Smooth muscle cell (in vitro differentiated cells): ENCODE measurements around the gene CD40. TPM values are rescaled to one million over a fixed set of nuclear protein-coding genes. Genes with fewer than 3 reads are reported as not detected.

Source experiments
- DNase-seq: peaks from one replicate; lab custom pipeline; 2025; ENCODE audit not compliant: unreplicated experiment; lab: John Stamatoyannopoulos, UW
- H2AFZ ChIP-seq: fragments of 200-600 bp; sonication (generic); 2 replicates; pipeline ENCODE4 v1.6.0; 2016; ENCODE audit warnings: antibody characterized with exemption, low read depth, mild to moderate bottlenecking
- H3F3A ChIP-seq: fragments of 200-600 bp; sonication (generic); 2 replicates; pipeline ENCODE4 v1.6.0; 2017; ENCODE audit warnings: antibody characterized with exemption, low read depth
- H3K27ac ChIP-seq: fragments of 200-600 bp; sonication (generic); 2 replicates; pipeline ENCODE4 v1.5.1; 2016; ENCODE audit warnings: low read depth, mild to moderate bottlenecking
- H3K27me3 ChIP-seq: fragments of 200-600 bp; sonication (generic); 2 replicates; pipeline ENCODE4 v1.6.1; 2016; ENCODE audit warnings: low read depth, mild to moderate bottlenecking
- H3K36me3 ChIP-seq: fragments of 200-600 bp; sonication (generic); 2 replicates; pipeline ENCODE4 v1.5.1; 2016; ENCODE audit warnings: low read depth
- H3K4me1 ChIP-seq: fragments of 200-600 bp; sonication (generic); 2 replicates; pipeline ENCODE4 v1.5.1; 2016; ENCODE audit warnings: low read depth
- H3K4me2 ChIP-seq: fragments of 200-600 bp; sonication (generic); 2 replicates; pipeline ENCODE4 v1.6.0; 2016; ENCODE audit warnings: mild to moderate bottlenecking
- H3K4me3 ChIP-seq: fragments of 200-600 bp; sonication (generic); 2 replicates; pipeline ENCODE4 v1.5.1; 2016; ENCODE audit warnings: mild to moderate bottlenecking
- H3K79me2 ChIP-seq: fragments of 200-600 bp; sonication (generic); 2 replicates; pipeline ENCODE4 v1.6.0; 2016; ENCODE audit warnings: low read depth, mild to moderate bottlenecking
- H3K9ac ChIP-seq: fragments of 200-600 bp; sonication (generic); 2 replicates; pipeline ENCODE4 v1.6.0; 2016; ENCODE audit warnings: low read depth
- H3K9me3 ChIP-seq: fragments of 200-600 bp; sonication (generic); replicated peaks from 2 replicates; pipeline ENCODE4 v1.5.1; 2016; ENCODE audit warnings: low read depth
- H4K20me1 ChIP-seq: fragments of 200-600 bp; sonication (generic); 2 replicates; pipeline ENCODE4 v1.6.0; 2016; ENCODE audit warnings: low read depth
- CTCF ChIP-seq: fragments of 200-600 bp; sonication (generic); IDR thresholded peaks from 2 replicates; pipeline ENCODE4 v1.5.1; 2017; ENCODE audit warnings: borderline replicate concordance, mild to moderate bottlenecking, antibody characterized with exemption; ENCODE audit not compliant: insufficient read depth, poor library complexity, severe bottlenecking
- WGBS: methylation state at CpG from one replicate; pipeline ENCODE4 v1.1.7; 2016; ENCODE audit warnings: low lambda C conversion rate; 5-methylcytosine and 5-hydroxymethylcytosine counted together
- polyA plus RNA-seq: library from polyadenylated mRNA; unstranded; fragments of >200 nt; fragmentation: Nextera tagmentation; extraction: Ambion mirVana; gene quantifications from 2 replicates; pipeline ENCODE4 v1.2.1, GENCODE V29; 2016
- total RNA-seq: library from RNA; depleted of rRNA; stranded (reverse); fragments of >200 nt; gene quantifications from 2 replicates; pipeline ENCODE4 v1.2.3, GENCODE V29; 2014

CD40 gene
- total and polyA plus RNA-seq, 2 experiments from 2014 or later: 13.8 to 27.4 TPM

DNA sequence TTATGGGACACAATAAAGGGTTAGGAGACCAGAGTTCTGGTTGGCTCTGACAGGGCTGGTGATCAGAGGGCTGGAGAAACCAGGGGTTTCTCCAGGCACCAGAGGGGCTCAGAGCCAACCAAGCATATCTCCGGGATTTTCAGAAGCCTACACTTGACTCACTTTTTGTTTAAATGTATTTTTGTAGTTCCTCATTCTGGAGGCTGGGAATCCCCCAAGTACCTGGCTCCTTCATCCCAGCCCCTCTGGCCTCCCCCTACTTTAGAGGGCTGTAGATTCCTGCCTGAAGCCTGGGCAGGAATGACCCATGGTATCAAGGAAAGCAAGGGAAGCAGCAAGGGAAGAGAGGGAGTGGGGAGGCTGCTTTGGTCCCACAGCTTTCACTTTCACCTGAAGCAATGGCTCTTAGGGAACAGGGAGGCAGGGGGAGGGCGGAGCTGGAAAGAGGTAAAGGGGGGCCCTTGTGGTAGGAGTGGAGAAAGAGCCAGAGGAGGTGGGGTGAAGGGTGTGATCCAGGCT lies 973 bp downstream of the CD40 start:
- Histone ChIP-seq H4K20me1 (peaks cover 6% of the 10 kb centered on the region), H3F3A (peaks cover 5% of the 10 kb centered on the region), H3K27ac (no peak overlapping the region), H3K36me3 (no peaks in the 10 kb centered on the region), H3K9ac (no peak overlapping the region), H3K4me3 (no peak overlapping the region), H3K4me1 (no peaks in the 10 kb centered on the region), H3K79me2 (no peaks in the 10 kb centered on the region), H3K9me3 (no peaks in the 10 kb centered on the region), H3K4me2 (peak overlapping the region; percentile 90), H3K27me3 (no peaks in the 10 kb centered on the region), H2AFZ (no peak overlapping the region)
- TF ChIP-seq CTCF: no peak
- WGBS: 89% methylated on average over 2 of the region's 2 CpGs
- DNase-seq: no peak

- no peak overlapping the region for H3K4me3 ChIP-seq
- 92% methylated on average over 2 of the region's 2 CpGs for WGBS
- H3K79me2 ChIP-seq: no peaks in the 10 kb centered on the region
These were observed 1.4 kb downstream of the CD40 start for GRCh38 chr20:46119547-46119946.

DNA sequence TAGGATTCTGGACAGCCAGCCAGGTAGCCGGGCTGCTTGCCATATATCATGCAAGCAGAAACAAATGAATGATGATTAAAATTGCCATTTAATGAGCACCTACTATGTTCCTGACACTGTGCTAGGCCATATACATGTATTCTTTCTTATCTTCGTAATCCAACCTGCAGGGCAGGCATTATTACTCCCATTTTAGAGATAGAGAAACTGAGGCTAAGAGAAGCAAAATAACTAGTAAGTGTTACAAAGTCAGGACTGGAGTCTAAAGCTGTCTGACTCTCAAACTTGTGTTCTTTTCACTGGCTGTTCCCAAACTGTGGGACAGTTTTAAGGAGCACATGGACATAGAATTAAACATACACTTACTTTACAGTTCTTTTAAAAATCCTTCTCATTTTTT lies 2.0 kb downstream of the CD40 start:
- 95% methylated on average over 2 of the region's 2 CpGs for WGBS
- H3K36me3 ChIP-seq: no peaks in the 10 kb centered on the region
- H3K9me3 ChIP-seq: no peaks in the 10 kb centered on the region
- H3K4me1 ChIP-seq: no peaks in the 10 kb centered on the region
- peaks cover 6% of the 10 kb centered on the region for H4K20me1 ChIP-seq
- no peak overlapping the region for H3K4me2 ChIP-seq
- no peak overlapping the region for H3K4me3 ChIP-seq
- H3K27me3 ChIP-seq: no peaks in the 10 kb centered on the region
- TF ChIP-seq CTCF: no peak
- H3K9ac ChIP-seq: no peak overlapping the region
- H3K79me2 ChIP-seq: no peaks in the 10 kb centered on the region
- DNase-seq: no peak
- no peak overlapping the region for H3K27ac ChIP-seq
- H3F3A ChIP-seq: peaks cover 5% of the 10 kb centered on the region
- H2AFZ ChIP-seq: no peak overlapping the region

More at GRCh38 chr20:46119547-46119946, 1.4 kb downstream of the CD40 start:
- DNase-seq: no peak
- H3K27me3 ChIP-seq: no peaks in the 10 kb centered on the region
- no peak for TF ChIP-seq CTCF
- H4K20me1 ChIP-seq: peaks cover 6% of the 10 kb centered on the region
- H3K36me3 ChIP-seq: no peaks in the 10 kb centered on the region
- H3K9ac ChIP-seq: no peak overlapping the region
- no peaks in the 10 kb centered on the region for H3K9me3 ChIP-seq
- no peak overlapping the region for H2AFZ ChIP-seq
- H3K27ac ChIP-seq: no peak overlapping the region
- no peaks in the 10 kb centered on the region for H3K4me1 ChIP-seq
- no peak overlapping the region for H3K4me2 ChIP-seq
- peaks cover 5% of the 10 kb centered on the region for H3F3A ChIP-seq

DNA sequence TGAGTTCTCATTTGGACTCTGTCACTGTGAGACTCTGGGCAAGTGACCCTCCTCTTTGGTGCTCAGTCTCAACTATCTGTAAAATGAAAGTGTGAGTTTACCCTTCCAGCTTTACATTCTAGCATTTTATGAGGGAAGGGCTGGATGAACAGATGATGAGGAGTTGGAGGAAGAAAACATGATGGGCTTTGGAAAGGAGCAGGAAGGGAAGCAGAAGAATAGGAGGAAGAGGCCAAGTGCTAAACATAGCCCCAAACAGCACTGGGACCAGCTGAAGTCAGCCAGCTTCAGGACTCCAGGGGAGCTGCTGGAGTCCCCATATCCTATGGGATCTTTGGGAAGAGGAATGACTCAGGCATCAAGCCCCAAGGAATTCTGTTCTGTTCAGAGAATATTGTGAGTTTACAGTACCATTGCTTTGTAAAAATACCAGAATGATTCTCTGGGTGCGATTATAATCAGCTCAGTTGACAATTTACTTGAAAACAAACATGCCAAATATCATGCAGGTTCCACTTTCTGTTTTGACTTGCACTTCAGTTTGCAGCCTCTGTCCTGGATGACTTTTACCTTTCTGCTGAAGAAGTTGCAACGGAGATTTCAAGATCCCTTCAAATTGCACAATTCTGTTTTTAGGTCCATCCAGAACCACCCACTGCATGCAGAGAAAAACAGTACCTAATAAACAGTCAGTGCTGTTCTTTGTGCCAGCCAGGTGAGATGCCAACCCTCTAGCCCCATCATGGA lies 3.2 kb downstream of the CD40 start:
- no peaks in the 10 kb centered on the region for H3K9me3 ChIP-seq
- peak overlapping the region; percentile 20 for H3K4me2 ChIP-seq
- peaks cover 6% of the 10 kb centered on the region for H4K20me1 ChIP-seq
- H3K4me3 ChIP-seq: no peak overlapping the region
- H3K79me2 ChIP-seq: no peaks in the 10 kb centered on the region
- no peak overlapping the region for H3K9ac ChIP-seq
- TF ChIP-seq CTCF: no peak
- no peaks in the 10 kb centered on the region for H3K36me3 ChIP-seq
- H3F3A ChIP-seq: peaks cover 5% of the 10 kb centered on the region
- H2AFZ ChIP-seq: no peak overlapping the region
- no peak for DNase-seq
- no peaks in the 10 kb centered on the region for H3K27me3 ChIP-seq
- WGBS: 75% methylated on average over 2 of the region's 2 CpGs
- H3K4me1 ChIP-seq: no peaks in the 10 kb centered on the region
- peak overlapping the region; percentile 18 for H3K27ac ChIP-seq
